ENCODE measurements around the gene L3MBTL2.

The L3MBTL2 gene

DNA sequence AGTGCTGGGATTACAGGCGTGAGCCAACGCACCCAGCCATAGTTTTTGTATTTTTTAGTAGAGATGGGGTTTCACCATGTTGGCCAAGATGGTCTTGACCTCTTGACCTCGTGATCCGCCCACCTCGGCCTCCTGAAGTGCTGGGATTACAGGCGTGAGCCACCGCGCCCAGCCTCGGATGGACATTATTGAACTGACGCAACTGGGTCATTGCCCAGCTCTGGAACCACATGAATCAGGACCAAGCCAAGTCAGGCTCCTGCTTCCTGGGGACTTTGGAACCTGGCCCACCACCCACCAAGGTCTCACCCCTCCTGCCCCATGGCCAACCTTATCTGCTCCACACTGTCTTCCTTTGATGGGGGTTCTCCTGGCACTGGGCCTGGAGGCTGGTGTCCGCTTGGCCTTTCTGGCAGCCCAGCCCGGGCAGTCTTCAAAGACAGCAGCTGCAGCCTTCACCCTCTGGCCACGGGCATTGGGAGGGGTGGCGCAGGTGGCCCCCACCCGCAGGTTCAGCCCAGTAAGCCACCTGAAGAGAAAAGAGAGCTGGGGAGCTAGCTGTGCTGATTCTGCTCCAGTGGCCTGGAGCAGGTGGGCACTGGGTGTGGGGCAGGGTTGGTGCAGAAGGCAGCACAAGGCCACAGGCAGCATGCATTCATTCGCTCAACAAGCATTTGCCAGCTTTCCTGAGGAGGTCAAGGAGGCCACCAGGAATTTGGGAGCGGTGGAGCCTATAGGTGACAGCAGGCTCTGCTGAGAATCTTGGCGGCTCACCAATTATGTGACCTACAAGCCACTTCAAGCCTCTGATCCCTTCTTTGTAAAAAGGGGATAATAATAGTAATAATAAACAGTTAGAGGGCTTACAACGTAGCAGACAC lies 29.9 kb downstream of the L3MBTL2 start:
- no peak for FAIRE-seq

GRCh38 chr22:41237036-41237706 lies 32.1 kb downstream of the L3MBTL2 start:
- TF ChIP-seq POLR2AphosphoS5 (IDR thresholded peaks at IDR 0.05; ENCODE audit: low read depth, low read length) (no peak), POLR2A (IDR thresholded peaks at IDR 0.05; ENCODE audit: low read depth, low read length) (no peak), TAF1 (IDR thresholded peaks at IDR 0.05; ENCODE audit: borderline replicate concordance, low read depth, low read length) (no peak)
- DNase-seq (ENCODE audit: insufficient read length) (no peak), FAIRE-seq (no peak)

More for the DNA sequence above, 29.9 kb downstream of the L3MBTL2 start:
- no peak for TF ChIP-seq POLR2AphosphoS5 (IDR thresholded peaks at IDR 0.05; ENCODE audit: low read depth, low read length)
- no peak for TF ChIP-seq POLR2A (IDR thresholded peaks at IDR 0.05; ENCODE audit: low read depth, low read length)
- no peak for DNase-seq (ENCODE audit: insufficient read length)

DNA sequence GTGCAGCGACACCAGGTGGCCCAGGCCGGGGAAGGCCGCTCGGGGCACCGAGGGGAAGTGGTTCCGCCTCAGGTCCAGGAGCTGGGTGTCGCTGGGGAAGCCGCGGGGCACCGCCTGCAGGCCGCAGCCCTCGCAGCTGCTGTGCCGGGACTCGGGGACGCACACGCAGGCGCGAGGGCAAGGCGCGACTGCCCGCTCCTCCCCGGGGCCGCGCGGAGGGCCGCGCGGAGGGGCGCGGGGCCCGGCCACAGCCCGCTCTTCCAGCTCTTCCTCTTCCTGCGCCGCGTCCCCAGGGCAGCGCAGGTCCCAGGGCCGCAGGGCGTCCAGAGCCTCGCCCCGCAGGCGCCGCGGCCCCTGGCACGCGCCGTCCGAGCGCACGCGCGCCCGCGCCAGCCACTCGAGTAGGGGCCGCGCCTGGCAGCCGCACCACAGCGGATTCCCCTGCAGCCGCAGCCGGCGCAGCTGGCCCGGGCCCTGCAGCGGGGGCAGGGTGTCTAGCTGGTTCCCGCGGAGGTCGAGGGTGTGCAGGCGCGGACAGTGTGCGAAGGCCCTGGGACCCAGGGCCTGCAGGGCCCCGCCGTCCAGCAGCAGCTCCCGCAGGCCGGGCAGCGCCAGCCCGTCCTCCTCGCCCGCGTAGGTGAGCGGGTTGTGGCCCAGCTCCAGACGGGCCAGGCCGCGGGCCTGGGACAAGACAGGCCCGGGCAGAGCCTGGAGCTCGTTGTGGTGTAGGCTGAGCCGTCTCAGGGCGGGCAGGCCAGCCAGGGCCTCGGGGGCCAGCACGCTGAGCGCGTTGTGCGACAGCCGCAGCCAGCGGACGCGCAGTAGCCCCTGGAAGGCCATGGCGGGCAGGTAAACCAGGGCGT lies 32.8 kb downstream of the L3MBTL2 start:
- DNase-seq (ENCODE audit: insufficient read length) (peak; percentile 94), FAIRE-seq (peak; percentile 83)
- TF ChIP-seq POLR2A (IDR thresholded peaks at IDR 0.05; ENCODE audit: low read depth, low read length) (no peak; the same call in 1 of the 2 replicates), TAF1 (IDR thresholded peaks at IDR 0.05; ENCODE audit: borderline replicate concordance, low read depth, low read length) (no peak; the same call in 1 of the 2 replicates), POLR2AphosphoS5 (IDR thresholded peaks at IDR 0.05; ENCODE audit: low read depth, low read length) (no peak)

GRCh38 chr22:41238570-41239442 lies 33.7 kb downstream of the L3MBTL2 start:
- TF ChIP-seq POLR2AphosphoS5 (IDR thresholded peaks at IDR 0.05; ENCODE audit: low read depth, low read length) (no peak), POLR2A (IDR thresholded peaks at IDR 0.05; ENCODE audit: low read depth, low read length) (no peak), TAF1 (IDR thresholded peaks at IDR 0.05; ENCODE audit: borderline replicate concordance, low read depth, low read length) (no peak)
- no peak for DNase-seq (ENCODE audit: insufficient read length)
- peak; percentile 9 for FAIRE-seq

DNA sequence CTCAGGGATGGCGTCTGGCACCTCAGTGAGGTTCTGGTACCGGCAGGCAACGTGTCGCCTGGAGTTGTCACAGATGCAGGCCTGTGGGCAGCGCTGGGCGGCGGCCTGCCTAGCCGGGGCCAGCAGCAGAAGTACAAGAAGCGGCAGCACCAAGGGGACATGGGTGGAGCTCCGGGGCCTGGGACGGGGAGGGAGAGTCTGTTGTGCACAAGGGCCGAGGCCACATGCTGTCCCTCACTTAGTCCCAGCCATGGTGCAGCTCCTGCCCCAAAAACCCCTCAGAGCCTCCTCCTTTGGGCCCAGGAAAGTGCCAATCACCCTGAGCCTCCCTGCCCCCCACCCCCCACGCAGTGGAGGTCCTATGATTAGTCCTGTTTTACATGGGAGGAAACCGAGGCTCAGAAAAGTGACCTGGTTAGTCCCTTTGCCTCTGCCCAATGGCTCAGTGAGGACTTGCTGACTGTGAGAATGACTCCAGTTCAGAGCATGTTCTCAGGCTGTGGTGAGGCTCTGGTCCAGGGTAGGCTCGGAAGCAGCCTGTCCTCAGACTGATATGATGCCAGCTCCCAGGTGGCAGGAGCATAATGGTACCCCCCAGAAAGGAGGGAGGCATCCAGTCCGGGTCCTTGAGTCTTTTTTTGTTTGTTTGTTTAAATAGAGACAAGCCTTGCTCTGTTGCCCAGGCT lies 34.5 kb downstream of the L3MBTL2 start:
- TF ChIP-seq POLR2AphosphoS5 (IDR thresholded peaks at IDR 0.05; ENCODE audit: low read depth, low read length) (no peak), POLR2A (IDR thresholded peaks at IDR 0.05; ENCODE audit: low read depth, low read length) (no peak), TAF1 (IDR thresholded peaks at IDR 0.05; ENCODE audit: borderline replicate concordance, low read depth, low read length) (no peak)
- no peak for FAIRE-seq
- no peak for DNase-seq (ENCODE audit: insufficient read length)

DNA sequence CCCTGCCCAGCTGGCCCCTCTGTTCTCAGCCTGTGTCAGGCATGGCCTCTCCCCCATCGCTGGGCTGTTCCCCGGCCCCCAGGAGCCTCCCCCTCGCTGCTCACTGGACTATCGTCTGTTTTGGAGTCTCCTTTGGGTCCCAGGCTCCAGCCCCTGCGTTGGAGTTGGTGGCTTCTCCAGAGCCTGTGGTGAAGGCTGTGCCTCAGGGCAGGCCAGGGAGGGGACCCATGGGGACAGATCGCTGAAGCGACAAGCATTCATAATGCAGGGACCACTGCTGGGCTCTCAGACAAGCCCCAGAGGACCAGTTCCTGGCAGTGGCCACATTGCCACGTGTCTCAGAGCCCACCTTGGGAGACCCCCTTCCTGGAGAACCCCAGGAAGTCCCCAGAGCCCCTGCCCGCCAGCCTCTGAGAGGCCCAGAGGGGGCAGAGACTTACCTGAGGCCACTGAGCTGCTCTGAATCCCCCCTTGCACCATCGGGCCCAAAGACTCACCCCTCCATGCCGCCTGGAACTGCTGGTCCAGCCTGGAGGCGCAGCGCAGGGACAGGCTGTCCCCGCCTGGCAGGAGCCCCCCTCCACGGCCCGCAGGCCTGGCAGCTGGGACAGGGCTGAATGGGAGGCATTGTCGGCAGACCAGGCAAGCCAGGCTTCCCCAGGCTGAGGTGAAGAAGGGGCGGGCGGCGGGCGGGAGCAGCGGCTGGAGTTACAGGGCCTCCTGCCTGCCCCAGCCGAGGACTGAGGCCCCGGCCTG lies 35.4 kb downstream of the L3MBTL2 start, which contains the start of gene CHADL:
TSS of gene CHADL (minus strand) at position 555 of the 756 bp plus-strand sequence. CDS start at position 505, 50 bp downstream.
- TF ChIP-seq POLR2AphosphoS5 (IDR thresholded peaks at IDR 0.05; ENCODE audit: low read depth, low read length) (no peak), TAF1 (IDR thresholded peaks at IDR 0.05; ENCODE audit: borderline replicate concordance, low read depth, low read length) (no peak), POLR2A (IDR thresholded peaks at IDR 0.05; ENCODE audit: low read depth, low read length) (no peak)
- no peak for DNase-seq (ENCODE audit: insufficient read length)
- FAIRE-seq: no peak

DNA sequence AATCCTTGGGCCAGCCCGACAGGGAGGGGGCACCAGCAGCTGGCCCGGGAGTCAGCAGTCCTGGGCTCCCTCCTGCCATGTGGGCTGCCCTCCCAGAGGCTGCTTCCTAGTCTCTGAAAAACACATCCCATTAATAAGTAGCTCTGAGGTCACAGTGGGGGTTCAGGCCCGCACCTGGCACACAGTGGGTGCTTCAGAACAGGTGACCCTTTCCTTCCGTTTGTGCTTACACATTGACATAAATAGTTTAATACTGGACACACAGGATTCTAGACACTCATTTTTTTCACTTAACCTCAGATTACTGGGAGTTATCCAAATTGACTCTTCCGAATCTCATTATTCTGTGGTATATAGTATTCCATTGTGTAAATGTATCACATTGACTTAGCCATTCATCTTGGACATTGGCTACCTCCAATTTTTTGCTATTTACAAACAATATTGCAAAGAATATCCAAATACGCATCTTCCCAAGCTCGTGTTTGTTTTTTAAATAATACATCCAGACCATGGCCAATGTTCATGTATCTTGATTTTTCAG lies 36.1 kb downstream of the L3MBTL2 start:
- no peak for TF ChIP-seq POLR2AphosphoS5 (IDR thresholded peaks at IDR 0.05; ENCODE audit: low read depth, low read length)
- TF ChIP-seq POLR2A (IDR thresholded peaks at IDR 0.05; ENCODE audit: low read depth, low read length): no peak
- no peak for TF ChIP-seq TAF1 (IDR thresholded peaks at IDR 0.05; ENCODE audit: borderline replicate concordance, low read depth, low read length)
- FAIRE-seq: no peak

GRCh38 chr22:41242396-41243117 lies 37.4 kb downstream of the L3MBTL2 start:
- TF ChIP-seq POLR2A (IDR thresholded peaks at IDR 0.05; ENCODE audit: low read depth, low read length) (no peak), POLR2AphosphoS5 (IDR thresholded peaks at IDR 0.05; ENCODE audit: low read depth, low read length) (no peak), TAF1 (IDR thresholded peaks at IDR 0.05; ENCODE audit: borderline replicate concordance, low read depth, low read length) (no peak)
- no peak for DNase-seq (ENCODE audit: insufficient read length)
- no peak for FAIRE-seq

More for the DNA sequence above, 36.1 kb downstream of the L3MBTL2 start:
- no peak for DNase-seq (ENCODE audit: insufficient read length)
